Measurements from ENCODE around the gene CRYZL1. TPM values are rescaled to one million over a fixed set of nuclear protein-coding genes. Genes with fewer than 3 reads are reported as not detected.
A peak's percentile ranks its signal among the peaks of the same experiment; 100 is the strongest.

The CRYZL1 gene
- total and polyA plus RNA-seq, 2 donors (not counting 1 experiment from before 2014, with no cell fraction given), result 30.7 to 72.6 TPM

- H3K27ac ChIP-seq (ENCODE audit: insufficient read depth, low read length), result peak overlapping the region; percentile 70
- no peak overlapping the region for H3K9ac ChIP-seq (ENCODE audit: insufficient read depth, low read length)
- peaks cover 3% of the 10 kb centered on the region for H4K20me1 ChIP-seq (ENCODE audit: control insufficient read depth, extremely low read depth, insufficient read depth, low read length)
- H3K4me2 ChIP-seq (ENCODE audit: extremely low read depth, insufficient read depth, low read length), result no peak overlapping the region
- peaks cover 7% of the 10 kb centered on the region for H3K4me1 ChIP-seq (ENCODE audit: control insufficient read depth, extremely low read depth, insufficient read depth, low read length)
- TF ChIP-seq CTCF (conservative IDR thresholded peaks at IDR 0.05 in 1 of 2, IDR thresholded peaks at IDR 0.05 in 1 of 2; ENCODE audit: low read depth in 1 of 2, low read length in 2 of 2), result no peak
- no peak for TF ChIP-seq EZH2 (IDR thresholded peaks at IDR 0.05; ENCODE audit: low read length, missing control alignments)
- DNase-seq (ENCODE audit: low read depth in 2 of 2), result peak; percentile 35 to 51
- H3K36me3 ChIP-seq (ENCODE audit: control insufficient read depth, insufficient read depth, low read length), result peaks cover 2% of the 10 kb centered on the region
- H3K4me3 ChIP-seq (replicated peaks in 1 of 4; ENCODE audit: control extremely low read depth in 1 of 4, insufficient read depth in 1 of 4, low read depth in 3 of 4, low read length in 4 of 4), result no peak overlapping the region
- H2AFZ ChIP-seq (ENCODE audit: low read length), result no peak overlapping the region
- H3K9me3 ChIP-seq (ENCODE audit: control insufficient read depth, insufficient read depth, low read depth, low read length), result no peaks in the 10 kb centered on the region
- H3K79me2 ChIP-seq (ENCODE audit: control insufficient read depth, insufficient read depth, low read length), result peaks cover 48% of the 10 kb centered on the region
- no peaks in the 10 kb centered on the region for H3K27me3 ChIP-seq (ENCODE audit: control insufficient read depth, insufficient read depth, low read length)
Measured at GRCh38 chr21:33539616-33540015, 101.9 kb downstream of the CRYZL1 start.

Other genes starting within 250 kb of the CRYZL1 start
- gene IFNGR2, start 238.3 kb downstream of the CRYZL1 start, total RNA-seq, result 36.5 and 50.7 TPM in 2 replicates
- 57.6 and 67.3 TPM in 2 replicates for gene IFNGR2, start 238.3 kb downstream of the CRYZL1 start, polyA plus RNA-seq
- gene TMEM50B, start 161.8 kb downstream of the CRYZL1 start, total RNA-seq, result 24.4 and 28.4 TPM in 2 replicates
- 45.5 and 60.8 TPM in 2 replicates for gene TMEM50B, start 161.8 kb downstream of the CRYZL1 start, polyA plus RNA-seq
- gene DNAJC28, start 150.0 kb downstream of the CRYZL1 start, total RNA-seq, result 2.1 and 2.3 TPM in 2 replicates
- gene DNAJC28, start 150.0 kb downstream of the CRYZL1 start, polyA plus RNA-seq, result 1.7 and 2.1 TPM in 2 replicates
- 64.4 and 65.2 TPM in 2 replicates for gene GART, start 99.6 kb downstream of the CRYZL1 start, total RNA-seq
- 15.6 and 18.1 TPM in 2 replicates for gene GART, start 99.6 kb downstream of the CRYZL1 start, polyA plus RNA-seq
- gene SON, start 98.7 kb downstream of the CRYZL1 start, total RNA-seq, result 95.5 and 131 TPM in 2 replicates
- gene SON, start 98.7 kb downstream of the CRYZL1 start, polyA plus RNA-seq, result 85.0 and 114 TPM in 2 replicates
- 11.0 and 14.7 TPM in 2 replicates for gene DONSON, start 53.1 kb downstream of the CRYZL1 start, total RNA-seq
- 23.6 and 32.5 TPM in 2 replicates for gene DONSON, start 53.1 kb downstream of the CRYZL1 start, polyA plus RNA-seq
- gene ITSN1, start 760 bp upstream of the CRYZL1 start, total RNA-seq, result 25.4 and 34.7 TPM in 2 replicates
- 63.1 and 67.1 TPM in 2 replicates for gene ITSN1, start 760 bp upstream of the CRYZL1 start, polyA plus RNA-seq